Suppressor macrophage (primary cell): ENCODE data around the gene SPATA3.

Experiments
- DNase-seq, 4 experiments: peaks; one replicate each; pipeline ENCODE4 v3.0.0-alpha.2; 2020 to 2022

The SPATA3 gene

GRCh38 chr2:231030725-231031124 is 34.8 kb downstream of the SPATA3 start:
- no peak for DNase-seq

- no peak for DNase-seq
Measured at GRCh38 chr2:231032575-231033140, 36.7 kb downstream of the SPATA3 start.

GRCh38 chr2:231033147-231034132 is 37.5 kb downstream of the SPATA3 start:
- DNase-seq: no peak

GRCh38 chr2:231034291-231034882 is 38.5 kb downstream of the SPATA3 start:
- DNase-seq: peak in 2 of 4 experiments; percentile 7 to 23

GRCh38 chr2:231036131-231036530 is 40.2 kb downstream of the SPATA3 start:
- DNase-seq: no peak

- no peak for DNase-seq
Measured at GRCh38 chr2:231036578-231037106, 40.7 kb downstream of the SPATA3 start.

GRCh38 chr2:231037202-231037730 is 41.3 kb downstream of the SPATA3 start, which contains the start of gene C2orf72:
C2orf72 (plus strand) TSS chr2:231037523; CDS start chr2:231037566, 43 bp downstream.
- peak in 2 of 4 experiments; percentile 21 to 33 for DNase-seq

- peak in 3 of 4 experiments; percentile 10 to 44 (median 28) for DNase-seq
Measured at GRCh38 chr2:231037731-231038482, 42.0 kb downstream of the SPATA3 start.

- DNase-seq: no peak
Measured at GRCh38 chr2:231038483-231039293, 42.8 kb downstream of the SPATA3 start.

GRCh38 chr2:231039294-231039664 is 43.4 kb downstream of the SPATA3 start:
- DNase-seq: no peak

GRCh38 chr2:231039821-231040364 is 44.0 kb downstream of the SPATA3 start:
- peak in 3 of 4 experiments; percentile 10 to 32 (median 12) for DNase-seq

- DNase-seq: peak in 3 of 4 experiments; percentile 10 to 19 (median 17)
Measured at GRCh38 chr2:231041061-231041689, 45.3 kb downstream of the SPATA3 start.

GRCh38 chr2:231043796-231044195 is 47.9 kb downstream of the SPATA3 start:
- no peak for DNase-seq

- no peak for DNase-seq
Measured at GRCh38 chr2:231046916-231047273, 51.0 kb downstream of the SPATA3 start.

GRCh38 chr2:231047274-231047922 is 51.5 kb downstream of the SPATA3 start:
- DNase-seq: no peak

- no peak for DNase-seq
Measured at GRCh38 chr2:231047923-231048915, 52.3 kb downstream of the SPATA3 start.

- DNase-seq: no peak
Measured at GRCh38 chr2:231049286-231050017, 53.5 kb downstream of the SPATA3 start.
